GM21381 (cell line): ENCODE measurements around the gene RNASE13.
"Not testable (repeated sequence)": the region's sequence is repeated elsewhere in the genome, so short reads cannot be mapped to it uniquely, and the experiment has no call there.

ENCODE experiments used
- ATAC-seq: cut with Tn5 transposase; IDR thresholded peaks from one replicate; pipeline ENCODE4 v1.9.1; 2021; ENCODE audit warnings: mild to moderate bottlenecking, moderate library complexity; ENCODE audit not compliant: unreplicated experiment

The RNASE13 gene

DNA sequence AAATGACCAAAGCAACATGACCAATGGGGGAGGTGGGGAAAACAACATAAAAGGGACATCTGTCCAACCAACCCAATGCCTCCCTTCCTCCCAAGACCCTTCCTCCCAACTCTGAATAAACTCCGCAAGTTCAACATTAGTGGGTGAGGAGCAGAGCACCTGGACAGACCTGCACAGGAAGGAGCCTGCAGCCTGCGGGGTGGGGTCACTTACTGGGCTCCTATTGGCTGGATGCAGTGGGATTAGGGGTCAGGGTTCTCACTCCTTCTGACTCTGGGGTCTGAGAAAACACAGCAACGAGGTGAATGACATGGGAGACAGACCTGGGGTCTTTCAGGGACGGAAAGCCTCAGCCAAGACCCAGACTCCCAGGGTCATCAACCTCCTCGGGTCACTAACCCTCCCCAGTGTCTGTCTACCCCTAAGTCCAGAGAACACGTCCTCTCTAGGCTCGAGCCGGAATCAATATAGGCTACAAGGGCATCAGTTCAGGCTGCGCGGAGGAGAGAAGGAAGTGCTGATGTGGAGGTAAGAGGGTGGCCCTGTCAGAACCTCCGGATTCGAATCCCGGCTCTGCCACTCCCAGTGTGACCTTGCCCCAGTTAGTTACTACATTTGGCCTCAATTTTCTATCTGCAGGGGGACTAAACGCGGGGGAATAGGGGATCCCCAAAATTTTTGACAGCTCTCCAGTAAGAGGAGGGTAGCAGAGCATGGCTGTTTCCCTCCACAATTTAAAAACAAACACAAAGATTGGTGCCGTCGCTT, 10.6 kb downstream of the RNASE13 start:
- no peak for ATAC-seq

DNA sequence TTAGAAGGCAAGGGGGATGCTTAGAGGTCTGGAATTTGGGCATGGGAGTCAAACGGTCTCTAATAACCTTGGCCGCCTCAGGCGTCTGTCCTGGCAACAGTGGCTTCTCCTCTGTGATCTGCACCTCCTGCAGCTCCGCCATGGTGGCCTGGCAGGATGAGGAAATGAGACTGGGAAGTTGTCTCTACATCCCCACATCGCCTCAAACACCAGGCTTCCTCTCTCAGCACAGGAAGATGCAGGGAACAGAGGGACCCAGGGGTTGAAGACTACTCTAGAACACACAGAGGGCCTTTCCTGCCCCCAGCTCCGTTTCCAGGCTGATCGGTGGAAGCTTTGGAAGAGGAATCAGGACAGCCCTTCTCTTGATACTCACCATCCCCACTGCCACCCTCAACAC, 11.4 kb downstream of the RNASE13 start:
- no peak for ATAC-seq

DNA sequence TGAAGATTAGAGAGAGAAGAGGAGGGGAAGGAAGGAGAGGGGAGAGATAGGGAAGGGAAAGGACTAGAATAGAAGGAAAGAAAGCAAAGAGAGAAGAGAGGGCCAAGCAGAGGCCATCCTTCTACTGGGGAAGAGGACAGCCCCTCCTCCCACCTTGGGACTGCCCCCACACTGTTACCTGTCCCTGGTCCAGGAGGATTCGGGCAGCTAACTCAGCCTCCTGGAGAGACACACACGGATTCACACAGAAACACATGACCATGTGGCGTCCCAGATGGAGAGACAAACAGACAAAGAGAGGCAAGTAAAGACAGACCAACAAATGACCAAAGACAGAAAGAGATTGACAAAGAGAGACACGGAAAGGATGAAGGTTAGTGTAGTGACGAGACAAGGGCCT, 11.9 kb downstream of the RNASE13 start:
- no peak for ATAC-seq

DNA sequence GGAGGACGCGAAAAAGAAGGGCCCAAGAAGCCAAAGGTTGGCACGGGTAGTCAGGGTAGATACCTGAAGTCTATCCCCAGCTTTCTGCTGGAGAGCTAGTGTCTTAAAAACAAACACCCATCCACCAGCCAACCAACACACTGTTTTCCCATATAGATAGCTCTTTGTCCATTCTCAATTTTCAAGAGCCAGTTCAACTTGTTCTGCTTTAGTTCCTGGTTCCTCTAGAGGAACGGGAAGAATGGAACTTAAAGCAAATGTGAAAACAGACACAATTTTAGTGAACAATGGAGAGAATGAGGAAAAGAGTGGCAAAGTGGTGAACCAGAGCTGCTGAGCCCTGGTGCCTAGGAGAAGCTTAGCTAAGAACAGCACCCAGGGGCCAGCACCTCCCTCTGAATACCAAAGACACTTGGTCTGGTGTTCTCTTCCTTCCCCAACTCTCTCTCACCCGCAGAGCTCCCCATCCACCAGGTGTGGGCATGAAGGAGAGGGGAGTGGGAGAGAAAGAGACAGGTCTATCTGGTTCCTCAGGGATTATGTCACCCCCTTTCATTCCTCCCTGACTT, 13.5 kb downstream of the RNASE13 start:
- ATAC-seq = no peak

DNA sequence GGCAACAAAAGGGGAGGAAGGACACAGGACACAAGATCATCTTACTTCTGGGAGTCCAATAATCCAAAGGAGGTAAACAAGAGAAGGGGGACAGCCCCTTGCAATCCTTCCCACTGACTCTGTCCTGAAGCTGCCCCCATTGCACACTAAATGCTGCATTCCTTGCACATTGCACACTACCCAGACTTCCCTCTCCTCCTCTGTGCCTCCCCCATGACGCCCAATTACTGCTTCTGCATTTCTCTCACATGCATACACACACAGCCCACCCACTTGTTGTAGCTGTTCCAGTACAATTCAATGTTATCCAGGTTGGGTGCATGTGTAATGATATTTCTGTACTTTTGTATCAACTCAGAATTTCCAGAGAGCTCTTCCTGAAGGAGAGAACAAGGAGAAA, 15.2 kb downstream of the RNASE13 start:
- no peak for ATAC-seq

DNA sequence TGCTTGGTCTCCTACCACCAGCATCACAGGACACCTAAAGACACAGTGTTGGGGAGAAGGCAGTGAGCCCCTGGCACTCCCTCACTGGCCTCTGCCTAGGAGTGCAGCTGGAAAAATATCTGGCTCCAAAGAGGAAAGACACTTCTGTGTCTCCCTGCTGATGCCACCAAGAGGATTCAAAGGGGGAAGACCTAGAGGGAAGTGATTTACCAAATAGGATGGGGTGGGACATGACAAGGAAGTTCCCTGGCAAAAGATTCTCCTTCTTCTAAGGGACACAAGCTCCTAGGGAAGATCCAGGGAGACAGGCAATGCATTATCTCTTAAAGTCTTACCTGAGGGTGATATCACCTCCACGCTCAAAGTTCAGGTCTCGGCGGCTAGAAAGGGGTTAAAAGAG, 15.8 kb downstream of the RNASE13 start:
- ATAC-seq = no peak

DNA sequence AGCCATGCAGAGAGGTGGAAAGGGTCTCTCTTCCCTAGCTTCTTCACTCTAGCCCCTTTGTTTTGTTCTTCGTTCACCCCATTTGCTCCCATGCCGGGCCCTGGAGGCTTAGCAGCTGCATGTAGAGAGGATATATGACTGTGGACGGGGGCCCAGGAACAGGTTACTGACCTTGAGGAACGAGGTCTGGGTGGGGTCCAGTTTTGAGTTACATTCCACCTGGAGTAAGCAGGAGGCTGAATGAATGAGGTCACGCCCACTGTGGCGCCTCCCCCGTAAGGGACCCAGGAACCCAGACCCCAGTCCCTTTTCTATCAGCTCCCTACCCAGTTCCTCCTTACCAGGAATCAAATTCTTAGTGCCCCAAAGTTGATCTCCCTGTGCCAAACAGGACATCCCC, 16.3 kb downstream of the RNASE13 start:
- ATAC-seq = no peak

DNA sequence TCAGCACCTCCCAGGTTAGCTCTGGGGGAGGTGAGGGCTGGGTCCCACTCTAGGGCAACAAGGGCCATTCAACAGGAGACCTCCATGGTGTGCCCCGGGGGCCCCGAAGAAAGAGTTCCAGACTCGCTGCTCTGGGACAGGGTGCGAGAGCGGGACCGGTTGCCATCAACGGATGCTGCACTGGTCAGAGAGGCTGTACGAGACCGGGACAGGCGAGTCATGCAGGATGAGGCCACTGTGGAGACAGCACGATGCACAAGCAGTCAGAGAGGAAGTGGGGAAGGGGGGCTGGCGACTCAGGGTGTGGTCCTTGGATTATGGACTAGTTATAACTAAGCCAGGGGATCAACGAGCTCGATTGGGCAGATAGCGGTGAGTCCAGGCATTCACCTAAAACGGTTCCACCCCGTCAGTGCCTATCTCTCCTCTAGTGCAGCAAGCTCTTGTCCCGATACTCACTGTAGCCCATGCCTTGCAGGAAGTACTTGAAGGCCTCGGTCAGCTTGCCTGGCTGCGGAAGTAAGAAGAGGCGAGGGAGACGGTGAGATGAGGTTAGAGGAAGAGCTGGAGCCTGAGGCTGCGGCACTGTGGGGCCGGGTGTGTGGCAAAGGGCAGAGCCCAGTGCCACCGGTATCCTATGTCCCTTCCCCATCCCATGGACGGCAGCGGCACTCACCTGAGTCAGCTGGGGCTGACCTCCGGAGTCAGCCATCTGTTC, 16.9 kb downstream of the RNASE13 start:
- ATAC-seq = no peak

DNA sequence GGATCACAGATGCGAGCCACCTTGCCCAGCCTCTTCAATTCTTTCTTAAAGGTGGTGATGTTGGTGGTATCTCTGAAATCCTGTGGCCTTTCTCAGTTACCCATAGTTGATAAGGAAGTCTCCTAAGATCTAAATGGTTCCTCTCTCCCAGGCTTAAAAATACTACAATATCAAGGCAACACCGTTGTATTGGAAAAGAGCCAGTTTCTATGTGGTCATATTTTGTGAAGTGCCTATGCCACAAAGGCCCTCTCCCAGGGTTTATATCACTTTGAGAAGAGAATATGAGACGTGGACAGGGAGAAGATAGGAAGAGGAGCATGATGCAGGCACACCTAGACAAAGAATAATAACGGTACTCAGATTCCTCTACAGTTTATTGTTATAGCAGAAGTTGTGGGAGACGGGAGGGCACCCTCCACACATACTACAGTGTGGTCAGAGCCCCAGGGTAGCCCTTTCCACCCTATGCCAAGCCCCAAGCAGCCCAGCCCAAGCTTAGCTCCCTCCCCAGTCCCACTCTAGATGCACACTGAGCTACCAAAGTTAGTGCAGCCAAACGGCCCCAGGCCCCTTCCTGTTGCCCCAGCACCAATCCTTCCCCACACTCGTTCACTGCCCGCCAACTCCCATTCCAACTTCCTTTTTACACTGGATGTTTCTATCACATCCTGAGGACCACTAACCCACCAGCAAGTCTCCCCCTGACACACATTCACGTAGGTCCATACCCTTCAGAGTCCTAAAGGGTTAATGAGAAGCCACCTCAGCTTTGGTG, 18.0 kb downstream of the RNASE13 start:
- ATAC-seq = no peak

DNA sequence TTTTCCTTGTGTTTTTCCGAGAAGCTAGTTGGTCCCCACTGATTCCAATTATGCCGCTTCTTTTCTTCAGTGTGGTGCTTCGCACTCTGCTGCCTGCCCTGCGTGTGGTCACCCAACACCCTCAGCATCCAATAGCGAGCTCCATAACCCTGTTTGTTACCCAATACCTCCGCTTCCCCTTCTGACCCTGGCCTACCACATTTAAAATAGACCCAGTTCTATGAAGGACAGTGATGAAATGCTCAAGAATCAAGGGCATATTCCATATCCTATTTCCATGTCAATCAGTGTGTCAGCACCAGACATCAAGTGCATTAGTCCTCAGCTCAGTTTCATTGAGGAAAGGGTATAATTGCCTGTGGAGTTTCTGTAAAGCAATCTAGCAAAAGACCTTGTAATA, 19.3 kb downstream of the RNASE13 start:
- no peak for ATAC-seq

DNA sequence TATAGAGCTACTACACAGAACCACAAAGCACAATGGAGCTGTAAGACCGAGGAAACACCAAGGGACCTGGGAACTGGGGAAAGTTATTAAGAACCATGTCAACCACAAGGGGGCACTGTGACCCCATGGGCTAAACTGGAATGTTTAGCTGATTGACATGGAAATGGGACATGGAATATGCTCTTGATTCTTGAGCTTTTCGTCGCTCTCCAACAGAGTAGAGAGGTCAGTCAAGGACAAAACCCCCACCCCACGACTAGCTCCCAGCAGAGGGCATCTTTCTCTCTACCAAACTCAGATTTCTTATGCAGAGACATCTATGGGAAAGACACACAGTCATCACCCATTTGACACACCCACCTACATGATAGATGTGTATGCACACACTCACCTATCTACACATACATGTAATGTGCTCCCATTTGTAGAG, 19.8 kb downstream of the RNASE13 start:
- no peak for ATAC-seq

DNA sequence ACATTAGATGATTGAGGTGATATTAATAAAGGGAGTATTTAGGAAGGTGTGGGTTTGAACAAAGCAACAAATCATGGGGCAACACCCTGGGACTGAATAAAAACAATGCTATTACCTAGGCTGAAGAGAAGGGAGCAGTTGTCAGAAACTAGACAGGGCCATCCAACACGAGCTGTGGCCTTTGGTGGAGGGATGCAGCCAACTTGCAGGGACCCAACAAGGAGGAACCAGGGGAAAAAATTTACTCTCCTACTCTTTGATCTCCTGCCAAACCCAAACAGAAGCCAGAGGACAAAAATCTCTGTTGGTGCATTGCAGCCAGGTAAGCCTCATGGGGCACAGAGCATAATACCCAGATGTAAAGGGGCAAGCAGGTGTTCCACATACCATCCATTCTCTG, 23.5 kb downstream of the RNASE13 start:
- no peak for ATAC-seq

DNA sequence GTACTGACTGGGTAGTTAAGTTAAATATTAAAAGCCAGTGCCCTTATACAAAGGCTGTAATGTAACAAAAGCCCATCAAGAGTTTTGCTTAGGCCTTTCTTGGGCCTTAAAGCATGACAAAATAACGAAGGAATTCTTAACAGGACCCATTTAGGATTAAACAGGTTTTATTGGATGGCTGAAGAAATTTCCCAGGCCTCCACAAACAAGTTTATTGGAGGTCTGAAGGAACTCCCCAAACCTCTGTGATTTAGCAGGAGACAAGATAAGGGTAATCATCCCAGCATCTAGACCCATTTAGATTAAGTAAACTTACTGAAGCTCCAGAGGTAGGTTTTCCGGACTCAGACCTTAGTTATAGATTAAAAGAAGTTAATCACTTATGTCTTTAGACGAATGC, 24.9 kb downstream of the RNASE13 start:
- not testable (repeated sequence) for ATAC-seq

DNA sequence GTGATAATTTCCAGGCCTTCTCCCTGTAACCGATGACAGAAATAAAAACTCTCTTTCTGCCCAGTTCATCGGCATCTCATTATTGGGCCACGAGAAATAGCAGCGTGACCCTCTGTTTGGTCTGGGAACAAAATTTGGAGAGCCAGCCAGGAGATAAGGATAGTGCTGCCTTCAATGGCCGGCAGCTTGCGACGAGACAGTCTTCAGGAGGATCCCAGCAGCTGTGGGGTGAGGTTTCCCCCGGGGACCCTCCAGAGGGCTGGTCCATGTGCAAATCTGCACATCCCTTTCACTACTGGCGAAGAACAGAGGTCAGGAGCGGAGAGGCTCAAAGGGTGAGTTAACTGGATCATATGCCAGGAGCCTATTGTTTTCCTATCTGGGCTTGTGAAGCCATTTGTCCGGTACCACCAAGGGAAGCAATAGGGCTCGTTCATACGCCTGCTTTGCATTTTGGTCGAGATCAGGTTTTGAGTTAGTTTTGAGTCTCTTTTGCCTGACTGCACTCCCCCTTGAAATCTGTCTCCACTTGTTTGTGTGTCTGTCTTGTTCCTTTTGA, 30.7 kb downstream of the RNASE13 start:
- no peak for ATAC-seq

DNA sequence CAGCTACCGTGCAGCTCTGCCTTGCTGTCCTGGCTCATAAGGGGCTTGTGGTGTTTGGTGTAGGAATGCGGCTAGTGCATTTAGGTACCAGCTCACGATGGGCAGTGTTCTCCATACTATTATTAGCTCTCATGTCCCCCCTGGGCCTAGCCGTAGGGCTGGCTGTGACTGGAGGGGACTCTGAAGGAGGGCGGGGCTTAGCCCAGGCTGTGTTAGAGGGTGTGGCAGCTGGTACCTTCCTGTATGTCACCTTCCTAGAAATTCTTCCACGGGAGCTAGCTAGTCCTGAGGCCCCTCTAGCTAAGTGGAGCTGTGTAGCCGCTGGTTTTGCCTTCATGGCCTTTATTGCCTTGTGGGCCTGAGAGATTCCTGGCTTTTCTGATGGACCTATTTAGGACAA, 33.4 kb downstream of the RNASE13 start:
- no peak for ATAC-seq

DNA sequence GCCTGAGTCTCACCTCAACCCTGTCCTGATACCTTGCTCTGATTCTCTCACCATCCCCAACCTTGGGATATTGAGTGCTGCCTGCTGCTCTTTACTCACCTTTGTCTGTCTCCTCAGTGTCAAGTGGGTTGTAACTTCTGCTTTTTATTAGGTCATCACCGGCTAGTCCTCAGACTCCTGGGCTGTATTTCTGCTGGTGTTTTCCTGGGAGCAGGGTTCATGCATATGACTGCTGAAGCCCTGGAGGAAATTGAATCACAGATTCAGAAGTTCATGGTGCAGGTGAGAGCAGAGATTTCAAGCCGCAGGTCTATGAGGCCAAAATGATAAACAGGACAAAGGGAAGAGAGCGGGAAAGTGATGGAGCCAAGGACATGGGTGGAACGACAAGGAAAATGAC, 35.0 kb downstream of the RNASE13 start:
- no peak for ATAC-seq

DNA sequence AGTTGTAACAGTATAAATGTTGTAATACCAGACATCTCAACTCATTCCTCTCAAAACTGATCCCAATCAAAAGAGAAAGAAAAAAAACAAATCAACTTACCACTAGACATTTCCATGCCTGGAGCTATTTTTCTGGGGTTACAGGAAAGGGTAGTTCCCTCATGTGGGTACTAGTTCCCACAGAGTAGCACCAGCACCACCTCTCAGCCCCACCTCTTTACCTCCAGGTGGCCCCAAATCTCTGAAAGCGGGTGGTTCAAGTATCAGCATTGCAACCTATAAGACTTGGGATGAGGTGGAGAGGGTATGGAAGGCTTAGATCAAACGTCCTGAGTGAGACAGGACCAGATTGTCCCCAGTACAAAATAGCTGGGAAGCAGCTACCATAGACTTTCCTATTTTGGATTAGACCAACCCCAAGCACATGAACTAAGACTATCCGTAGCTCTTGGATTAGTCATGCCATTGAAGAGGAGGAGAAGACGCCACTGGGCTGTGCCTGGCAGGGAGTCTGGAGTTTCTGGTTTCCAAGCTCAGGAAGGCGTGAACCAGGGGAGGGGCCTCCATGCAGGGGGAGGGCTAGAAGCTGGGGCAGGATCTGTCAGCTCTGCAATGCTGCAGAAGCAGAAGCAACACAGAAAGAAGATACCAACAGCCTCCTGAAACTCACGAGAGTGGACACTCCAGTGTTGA, 35.8 kb downstream of the RNASE13 start, which contains the start of gene SLC39A2:
SLC39A2 (plus strand) TSS at position 620 of the 693 bp plus-strand sequence. CDS start 154 bp downstream, outside the sequence.
- no peak for ATAC-seq

DNA sequence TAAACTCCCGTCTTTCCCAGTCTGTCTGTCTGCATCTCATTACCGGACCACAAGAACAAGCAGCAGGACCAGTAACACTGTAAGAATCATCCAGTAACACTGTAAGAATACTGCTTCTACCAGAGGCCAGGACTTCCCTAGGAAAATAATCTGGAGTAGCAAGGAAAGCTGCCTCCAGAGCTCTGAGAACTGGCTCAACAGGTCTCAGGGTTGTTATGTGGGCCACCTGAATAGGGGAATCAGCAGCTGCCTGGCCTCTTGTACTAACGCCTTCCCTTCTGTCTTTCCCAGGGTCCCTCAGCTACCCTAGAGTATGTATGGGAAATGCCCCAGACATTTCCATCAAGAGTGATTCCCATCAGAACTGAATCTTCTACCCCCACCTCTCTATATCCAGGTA, 36.5 kb downstream of the RNASE13 start:
- ATAC-seq = no peak

DNA sequence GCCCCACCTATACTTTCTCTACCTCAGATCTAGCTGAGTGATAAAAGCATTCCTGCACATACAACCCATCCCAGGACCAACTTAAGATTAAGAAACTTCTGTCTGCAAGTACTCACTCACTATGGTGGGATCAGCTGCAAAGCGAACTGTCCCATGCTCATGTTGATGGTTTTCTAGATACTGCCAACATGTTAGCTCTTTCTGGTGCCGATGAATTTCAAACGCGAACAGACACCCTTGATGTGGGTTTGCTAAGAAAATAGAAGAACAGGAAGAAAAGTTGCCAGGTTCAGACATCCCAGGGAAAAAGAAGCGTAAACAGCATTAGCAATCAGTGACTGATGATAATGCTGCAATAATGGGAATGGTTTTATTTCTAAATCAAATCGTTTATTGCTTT, 37.0 kb downstream of the RNASE13 start:
- ATAC-seq = no peak

DNA sequence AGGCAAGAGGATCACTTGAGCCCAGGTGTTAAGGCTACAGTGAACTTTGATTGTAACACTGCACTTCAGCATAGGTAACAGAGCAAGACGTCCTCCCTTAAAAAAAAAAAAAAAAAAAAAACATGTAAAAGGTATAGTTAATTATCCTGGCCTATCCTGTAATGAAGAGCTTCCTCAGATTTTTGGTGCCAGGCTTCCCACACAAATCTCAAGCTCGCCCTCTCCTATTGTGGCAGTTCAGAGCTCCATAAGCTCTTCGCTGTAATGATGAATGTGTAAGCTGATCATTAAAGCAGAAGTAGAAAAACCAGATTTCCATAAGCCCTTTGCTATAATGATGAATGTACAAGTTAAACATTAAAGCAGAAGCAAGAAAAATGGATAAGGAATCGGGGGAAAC, 37.5 kb downstream of the RNASE13 start:
- ATAC-seq = no peak
